Brain pericyte (primary cell): ENCODE data around the gene RTL1.

Experiments used
- DNase-seq: peaks from one replicate; pipeline ENCODE4 v3.0.0-alpha.2; 2012; ENCODE audit warnings: low read depth, low spot score

RTL1 gene

DNA sequence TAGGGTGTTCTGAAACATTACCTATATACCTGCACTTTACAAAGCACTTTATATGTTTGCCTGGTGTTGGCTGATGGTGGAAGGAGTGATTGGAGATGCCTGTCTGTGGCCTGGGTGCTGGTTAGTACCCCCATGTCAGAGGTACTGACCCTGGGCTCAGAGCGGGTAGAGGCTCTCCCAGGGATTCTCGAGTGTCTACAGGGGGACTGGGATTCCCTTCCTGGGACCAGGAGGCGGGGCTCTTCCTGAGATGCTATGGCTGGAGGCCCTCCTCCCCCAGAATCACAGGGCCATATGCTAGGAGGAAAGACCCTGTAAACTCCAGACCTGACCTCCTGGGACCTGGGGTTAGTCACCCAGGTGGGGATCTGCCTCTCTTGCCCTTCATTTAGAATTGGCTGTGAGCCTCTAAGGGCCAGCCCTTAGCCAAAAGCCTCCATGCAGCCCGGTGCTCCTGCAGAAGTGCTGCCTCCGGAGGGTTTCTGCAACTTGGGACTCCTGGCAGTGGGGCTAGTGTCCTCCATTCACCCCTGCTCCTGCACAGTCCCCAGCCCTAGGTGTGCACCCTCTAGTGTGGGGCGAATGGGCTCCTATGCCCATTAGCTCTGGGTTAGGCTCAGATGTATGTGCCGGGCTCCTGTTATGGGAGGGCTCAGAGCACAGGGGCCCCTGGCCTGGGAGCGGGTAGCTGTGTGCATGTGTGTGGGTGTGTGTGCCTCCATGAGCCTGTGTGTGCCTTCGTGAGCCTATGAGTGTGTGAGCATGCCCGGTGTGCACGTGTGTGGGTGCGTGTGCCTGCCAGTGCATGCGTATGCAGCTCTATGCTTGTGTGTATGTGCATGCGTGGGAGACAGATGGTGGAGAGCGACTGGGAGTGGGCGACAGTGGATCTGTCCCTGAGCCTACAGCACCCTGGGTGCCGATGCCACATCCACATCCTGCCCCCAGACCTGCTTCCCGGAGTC lies 36.6 kb downstream of the RTL1 start:
- DNase-seq, result no peak

DNA sequence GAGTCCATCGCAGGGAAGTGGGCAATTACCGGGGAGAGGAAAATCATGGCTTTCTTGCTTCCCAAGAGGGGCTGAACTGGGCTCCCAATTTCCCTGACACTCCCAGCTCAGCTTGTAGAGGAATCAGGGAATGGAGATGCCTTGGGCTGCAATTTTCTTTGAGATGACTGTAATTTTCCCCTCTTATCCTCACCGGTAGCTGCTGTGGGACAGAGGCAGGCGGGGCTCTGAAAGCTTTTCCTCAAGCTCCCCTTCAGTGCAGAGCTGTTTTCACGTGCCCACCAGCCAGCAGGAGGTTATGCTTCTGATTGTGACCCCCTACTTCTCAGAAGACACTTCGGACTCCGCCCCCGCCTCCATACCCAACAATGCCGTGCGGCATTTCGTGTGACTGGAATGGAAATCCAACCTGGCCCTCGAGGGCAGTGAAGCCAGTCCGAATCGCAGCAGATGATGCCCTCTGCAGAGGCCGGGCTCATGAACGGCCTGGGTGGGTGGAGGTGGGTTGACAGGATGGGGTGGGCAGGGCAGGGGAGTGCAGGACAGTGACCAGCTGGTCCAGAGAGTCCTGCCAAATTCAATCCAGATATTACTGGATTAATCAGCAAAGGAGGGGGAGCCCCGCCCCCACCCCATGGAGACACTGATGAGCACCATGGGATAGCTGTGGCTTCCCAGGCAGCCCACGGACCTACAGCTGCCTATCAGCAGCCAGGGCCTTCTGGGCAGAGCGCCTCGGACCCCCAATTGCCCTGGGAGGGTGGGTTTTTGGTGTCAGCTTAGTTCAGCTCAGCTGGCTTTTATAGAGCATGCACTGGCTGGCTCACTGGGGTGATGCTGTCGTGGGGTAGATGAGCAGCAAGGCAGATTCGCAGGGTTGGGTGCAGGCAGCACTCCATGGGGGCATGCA lies 37.6 kb downstream of the RTL1 start:
- no peak for DNase-seq

DNA sequence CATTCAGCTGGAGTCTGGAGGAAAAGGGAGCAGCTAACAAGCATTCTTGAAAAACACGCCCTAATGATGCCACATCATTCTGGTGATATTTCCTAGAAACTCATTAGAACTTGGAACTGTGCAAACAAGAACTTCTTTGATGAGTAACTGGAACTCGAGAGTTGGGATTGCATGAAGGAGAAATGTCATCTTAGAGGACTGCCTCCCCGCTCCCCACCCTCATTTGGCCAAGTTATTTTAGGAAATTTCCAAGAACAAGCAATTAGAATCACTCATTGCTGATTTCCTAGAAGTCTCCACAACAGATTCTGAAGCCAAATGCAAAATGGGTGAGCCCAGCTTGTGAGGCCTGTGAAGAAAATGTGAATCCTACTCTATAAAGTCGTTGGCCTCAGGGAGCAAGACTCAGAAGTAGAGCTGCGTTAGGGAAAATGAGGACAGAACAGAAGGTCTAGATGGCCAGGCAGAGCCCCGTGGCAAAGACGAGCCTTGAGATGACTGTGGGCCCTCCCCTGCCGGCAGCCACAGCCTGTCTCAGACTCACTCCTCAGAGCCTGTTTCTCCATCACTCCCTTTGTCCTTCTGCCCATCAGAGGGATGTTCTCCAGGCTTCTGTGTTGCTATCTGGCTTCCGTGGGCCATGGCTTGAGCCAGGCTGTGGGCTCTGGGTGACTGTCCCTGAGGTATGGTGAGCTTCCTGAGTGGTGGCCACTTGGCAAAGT lies 38.4 kb downstream of the RTL1 start:
- DNase-seq, result no peak

DNA sequence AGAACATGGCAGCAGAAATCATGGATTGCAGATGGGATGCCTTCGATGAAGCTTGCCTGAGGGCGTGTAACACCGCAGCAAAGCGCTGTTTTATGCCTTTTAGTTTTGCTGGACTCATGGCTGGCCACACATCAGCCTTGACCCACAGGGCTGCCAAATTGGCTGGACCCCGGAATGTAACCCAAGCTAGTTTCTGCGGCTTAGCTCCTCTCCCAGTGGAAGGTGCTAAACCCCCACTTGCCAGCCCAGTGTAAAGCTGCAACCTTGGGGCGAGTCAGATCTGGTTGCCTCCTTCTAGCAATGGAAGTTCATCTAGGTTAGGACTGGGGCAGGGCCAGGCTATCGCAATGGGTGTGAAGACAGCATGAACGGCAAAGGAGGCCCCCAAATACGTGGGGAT lies 39.3 kb downstream of the RTL1 start:
- no peak for DNase-seq

DNA sequence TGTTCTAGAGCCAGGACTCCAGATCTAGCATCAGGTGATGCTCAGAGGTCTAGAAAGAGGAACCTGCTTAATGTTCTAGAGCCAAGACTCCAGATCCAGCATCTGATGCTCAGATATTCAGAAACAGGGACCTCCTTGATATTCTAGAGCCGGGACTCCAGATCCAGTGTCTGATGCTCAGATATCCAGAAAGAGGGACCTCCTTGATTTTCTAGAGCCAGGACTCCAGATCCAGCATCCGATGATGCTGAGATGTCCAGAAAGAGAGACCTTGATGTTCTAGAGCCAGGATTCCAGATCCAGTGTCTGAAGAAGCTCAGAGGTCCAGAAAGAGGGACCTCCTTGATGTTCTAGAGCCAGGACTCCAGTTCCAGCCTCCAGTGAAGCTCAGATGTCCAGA lies 40.7 kb downstream of the RTL1 start:
- DNase-seq, result no peak

DNA sequence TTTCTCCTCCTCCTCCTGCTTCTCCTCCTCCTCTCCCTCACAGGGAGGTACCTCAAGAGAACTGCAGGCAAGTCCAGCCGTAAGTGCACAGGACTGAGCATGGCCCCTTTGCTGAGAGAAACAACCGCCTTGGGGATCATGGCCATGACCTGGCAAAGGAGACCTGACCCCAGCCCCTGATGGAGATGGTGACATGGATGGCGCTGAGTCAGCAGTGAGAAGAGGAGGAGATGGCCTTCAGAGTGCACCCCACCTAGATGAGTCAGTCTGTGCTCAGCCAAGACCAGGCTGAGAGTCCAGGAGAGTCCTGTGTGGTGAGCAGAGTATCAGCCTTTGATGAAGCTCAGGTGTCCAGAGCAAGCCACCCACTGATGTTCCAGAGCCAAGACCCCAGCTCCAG lies 41.2 kb downstream of the RTL1 start:
- DNase-seq, result no peak

DNA sequence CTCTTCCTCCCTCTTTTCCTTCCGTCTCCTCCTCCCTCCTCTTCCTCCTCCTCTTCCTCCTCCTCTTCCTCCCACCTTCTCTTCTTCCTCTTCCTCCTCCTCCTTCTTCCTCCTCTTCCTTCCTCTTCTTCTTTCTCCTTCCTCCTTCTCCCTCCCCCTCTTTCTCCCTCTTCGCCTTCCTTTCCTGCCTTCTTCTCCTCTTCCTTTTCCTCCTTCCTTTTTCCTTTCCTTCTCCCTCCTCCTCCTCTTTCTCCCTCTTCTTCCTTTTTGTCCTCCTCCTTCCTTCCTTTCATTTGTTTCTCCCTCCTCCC lies 41.6 kb downstream of the RTL1 start:
- no peak for DNase-seq

DNA sequence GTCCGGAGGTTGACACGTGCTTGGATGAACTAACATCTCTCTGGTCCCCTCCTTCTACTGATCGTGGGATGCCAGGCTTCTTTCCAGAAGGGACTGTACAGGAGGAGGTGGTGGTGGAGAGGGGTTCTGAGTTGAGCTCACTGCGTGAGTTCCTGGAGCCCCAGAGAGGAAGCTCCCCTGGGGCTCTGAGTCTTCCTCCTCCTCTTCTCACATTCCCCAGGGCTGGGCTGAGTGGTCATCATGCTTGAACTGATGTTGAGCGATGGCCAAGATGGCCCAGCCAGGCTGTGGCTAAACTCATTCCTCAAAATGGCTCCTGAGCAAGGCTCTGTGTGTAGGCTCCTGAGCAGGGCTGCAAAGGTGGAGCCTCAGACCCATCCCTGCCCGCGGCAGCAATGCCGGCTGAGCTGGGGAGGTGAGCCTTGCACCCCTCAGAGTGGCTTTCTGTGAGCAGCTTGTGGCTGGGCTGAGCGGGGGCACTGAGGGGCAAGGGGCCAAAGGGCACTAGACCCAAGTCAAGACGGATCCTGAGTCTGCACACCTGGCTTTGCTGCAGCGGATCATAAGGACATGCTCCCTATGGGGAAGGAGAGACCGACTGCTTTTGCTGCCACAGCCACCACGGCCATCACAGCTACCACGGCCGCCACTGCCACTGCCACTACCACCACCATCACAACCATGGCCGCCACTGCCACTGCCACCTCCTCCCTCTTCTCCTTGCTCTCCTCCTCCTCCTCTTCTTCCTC lies 42.2 kb downstream of the RTL1 start:
- no peak for DNase-seq

DNA sequence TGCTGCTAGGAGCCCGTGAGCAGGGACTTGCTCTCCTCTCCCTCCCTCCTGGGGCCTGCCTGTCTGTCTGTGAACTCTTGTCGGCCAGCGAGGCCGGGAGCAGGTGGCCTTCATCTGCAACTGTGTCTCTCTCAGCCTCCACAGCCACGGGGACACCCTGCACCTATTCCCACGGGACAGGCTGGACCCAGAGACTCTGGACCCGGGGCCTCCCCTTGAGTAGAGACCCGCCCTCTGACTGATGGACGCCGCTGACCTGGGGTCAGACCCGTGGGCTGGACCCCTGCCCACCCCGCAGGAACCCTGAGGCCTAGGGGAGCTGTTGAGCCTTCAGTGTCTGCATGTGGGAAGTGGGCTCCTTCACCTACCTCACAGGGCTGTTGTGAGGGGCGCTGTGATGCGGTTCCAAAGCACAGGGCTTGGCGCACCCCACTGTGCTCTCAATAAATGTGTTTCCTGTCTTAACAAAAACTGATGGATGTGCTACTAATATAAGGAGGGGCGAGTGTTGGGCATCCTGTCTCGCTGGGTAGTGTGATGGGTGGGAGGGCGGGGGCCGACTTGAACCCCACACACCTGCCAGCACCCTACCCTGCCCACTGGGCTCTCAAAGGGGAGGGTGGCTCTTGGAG lies 42.9 kb downstream of the RTL1 start:
- DNase-seq, result no peak

DNA sequence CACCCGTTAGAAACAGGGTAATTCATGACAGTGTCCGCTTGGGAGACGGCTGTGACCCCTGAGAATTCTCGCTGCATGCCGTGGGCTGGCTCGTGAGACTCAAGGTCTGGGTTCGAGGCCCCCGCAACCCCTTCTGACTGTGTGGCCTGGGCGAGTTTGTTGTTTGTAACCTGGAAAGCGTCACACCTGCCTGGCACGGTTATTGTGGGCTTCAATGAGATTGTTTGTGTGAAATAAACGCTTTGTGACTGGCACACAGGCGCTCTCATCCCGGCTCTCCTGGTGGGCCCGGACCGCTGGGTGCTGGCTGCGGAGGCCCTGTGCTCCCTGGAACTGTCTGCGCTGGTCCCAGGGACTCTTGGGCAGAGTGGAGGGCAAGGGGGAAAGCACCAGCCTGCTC lies 43.7 kb downstream of the RTL1 start:
- no peak for DNase-seq

DNA sequence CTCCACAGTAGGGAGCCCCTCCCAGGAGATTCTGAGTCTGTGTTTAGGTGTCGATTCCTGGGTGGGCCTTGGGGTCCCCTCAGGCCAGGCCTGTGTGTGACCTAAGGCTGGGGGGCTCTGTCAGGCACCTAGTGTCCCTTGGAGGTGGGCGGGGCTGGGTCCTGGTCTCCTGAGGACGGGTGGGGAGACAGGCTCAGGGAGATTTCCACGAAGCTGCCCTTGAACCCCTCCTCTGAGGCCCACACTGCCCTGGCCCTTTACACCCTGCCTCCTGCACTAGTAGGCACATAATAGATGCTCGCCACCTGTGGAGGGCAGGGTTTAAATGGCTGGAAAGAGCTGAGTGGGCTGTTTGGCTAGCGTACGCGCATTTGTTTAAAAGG lies 44.7 kb downstream of the RTL1 start:
- no peak for DNase-seq

DNA sequence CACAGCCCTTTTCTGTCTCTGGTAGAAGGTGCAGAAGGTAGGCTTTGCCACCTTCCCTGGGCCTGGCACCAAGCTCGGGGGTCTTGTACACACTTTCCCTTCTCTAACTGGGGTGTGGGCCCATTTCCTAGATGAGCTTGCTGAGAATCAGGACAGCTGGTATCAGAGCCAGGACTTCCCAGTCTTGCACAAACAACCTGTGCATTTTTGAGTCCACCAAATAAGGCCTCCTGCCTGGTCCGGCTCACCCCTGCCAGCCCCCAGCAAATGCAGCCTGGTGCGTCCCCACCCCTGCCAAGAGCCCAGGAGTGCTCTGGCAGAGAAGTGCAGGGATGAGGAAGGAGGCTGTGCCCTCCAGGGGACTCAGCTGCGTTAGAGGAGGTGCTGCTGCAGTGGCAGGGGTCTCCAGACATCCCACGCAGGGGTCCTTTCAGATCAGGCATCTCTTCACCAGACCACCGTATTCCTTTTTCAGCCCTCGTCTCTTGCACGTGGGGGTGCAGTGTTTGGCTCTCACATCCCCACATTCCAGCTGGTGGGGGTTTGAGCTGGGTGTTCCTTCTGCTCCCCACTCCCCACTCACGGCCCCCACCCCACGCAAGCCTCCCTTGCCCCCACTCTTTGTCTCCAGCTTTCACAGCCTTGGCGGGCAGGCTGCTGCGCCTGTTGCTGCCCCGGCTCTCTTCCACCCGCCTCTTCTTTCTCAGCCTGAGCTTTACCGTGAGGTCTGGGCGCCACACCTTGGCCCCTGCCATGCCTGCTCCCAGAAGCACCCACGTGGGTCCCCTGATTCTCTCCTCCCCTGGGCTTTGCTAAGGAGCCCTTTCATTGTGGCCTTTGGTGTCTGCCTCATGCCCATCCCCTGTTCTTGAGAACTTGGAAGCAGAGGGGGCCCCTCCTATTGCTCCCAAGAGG lies 45.3 kb downstream of the RTL1 start:
- no peak for DNase-seq

DNA sequence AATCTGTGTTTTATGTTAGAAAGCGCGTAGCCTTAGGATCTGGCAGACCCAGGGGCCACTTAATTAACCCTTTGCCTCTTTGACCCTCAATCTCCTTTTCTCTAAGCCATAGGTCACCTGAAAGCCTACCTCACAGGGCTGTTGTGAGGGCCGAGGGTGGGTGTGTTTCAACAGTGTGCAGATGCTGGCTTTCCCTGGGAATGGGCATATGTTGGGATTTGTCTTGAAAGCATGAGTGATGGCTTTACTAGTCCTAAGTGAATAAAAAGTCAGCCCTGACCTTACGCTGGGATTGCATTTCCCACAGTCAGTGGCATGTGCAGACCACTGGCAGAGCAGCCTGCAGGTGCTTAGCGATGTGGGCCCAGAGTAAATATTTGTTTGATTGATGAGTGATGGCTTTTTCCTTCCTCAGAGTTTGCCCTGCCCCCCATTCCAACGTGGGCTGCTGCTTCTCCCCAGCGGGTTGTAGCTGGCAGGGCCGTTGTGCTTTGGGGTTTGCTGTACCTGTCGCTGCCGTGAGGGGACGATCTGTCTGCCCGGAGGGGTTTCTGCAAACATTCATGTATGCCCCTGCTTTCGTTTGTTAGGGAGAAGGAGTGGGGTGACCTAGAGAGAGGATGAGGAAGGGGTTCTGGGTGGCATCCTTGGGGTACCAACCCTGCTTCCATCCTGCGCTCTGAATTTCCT lies 46.1 kb downstream of the RTL1 start:
- DNase-seq, result no peak

DNA sequence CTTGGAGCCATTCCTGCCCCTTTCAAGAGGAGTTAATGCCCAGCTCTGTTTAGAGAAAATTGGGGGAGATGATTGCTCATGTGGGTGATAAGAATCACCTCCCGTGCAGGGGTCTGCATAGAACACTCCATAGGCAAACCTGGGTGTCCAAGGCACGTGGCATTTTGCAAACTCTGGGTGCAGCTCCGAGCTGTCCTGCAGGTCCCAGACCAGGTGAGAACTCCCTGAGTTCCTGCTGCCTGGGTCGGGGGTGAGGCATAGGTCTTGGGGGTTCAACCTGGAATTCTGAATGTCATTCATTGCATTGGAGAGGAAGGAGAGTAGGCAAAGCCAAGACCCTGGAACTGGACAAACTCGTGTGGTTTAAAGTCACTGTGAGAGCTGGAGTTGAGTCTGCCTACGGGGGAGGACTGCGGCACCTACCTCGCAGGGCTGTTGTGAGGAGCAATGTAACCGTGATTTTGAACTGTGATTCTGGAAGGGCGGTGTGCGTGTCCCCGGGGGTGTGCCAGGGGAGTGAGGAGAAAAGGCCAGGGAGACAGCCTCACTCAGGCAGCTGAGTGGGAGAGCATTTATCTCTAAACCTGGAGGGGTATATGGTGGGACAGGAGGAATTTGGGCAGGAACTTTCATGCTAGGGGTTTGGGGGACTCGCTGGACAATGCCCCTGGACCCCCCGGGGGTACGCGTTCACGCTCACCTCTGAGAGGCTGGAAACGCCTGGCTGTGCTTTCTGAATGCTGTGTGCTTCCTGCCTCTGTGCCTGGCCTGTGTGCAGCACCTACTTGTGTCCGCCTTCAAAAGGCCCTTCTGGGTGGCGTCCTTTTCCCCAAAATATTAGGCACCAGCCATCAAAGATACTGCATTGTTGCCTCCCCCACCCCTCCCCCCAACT lies 47.2 kb downstream of the RTL1 start:
- no peak for DNase-seq

DNA sequence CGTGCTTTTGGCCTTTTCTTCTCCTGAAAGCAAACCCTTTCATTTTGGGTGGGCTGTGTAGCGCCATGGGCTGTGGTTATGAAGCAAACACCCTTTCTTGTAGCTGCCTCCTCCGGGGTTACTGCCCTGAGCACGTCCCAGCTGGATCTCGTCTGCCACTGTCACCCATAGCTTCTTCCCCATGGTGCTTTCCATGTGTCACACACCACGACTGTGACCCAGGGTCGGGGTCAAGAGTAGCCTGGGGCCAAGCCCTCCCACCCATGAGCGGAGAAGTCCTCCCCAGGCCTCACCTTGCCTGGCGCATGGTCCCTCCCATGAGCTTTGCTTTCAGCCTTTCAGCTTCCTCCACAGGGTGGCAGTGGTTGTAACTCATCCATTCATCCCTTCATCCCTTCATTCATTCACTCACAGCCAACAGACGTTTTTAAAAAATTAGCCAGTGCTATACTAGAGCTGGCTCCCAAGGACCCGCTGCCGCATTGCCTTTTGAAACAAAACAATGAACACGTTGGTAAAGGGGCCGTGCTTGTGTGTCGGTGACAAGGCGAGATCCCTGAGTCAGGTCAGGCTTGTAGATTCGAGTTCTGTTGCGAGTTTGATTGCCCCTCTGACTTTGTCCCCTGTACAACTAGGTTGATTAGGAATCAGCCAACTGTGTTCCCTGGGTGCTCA lies 48.1 kb downstream of the RTL1 start:
- no peak for DNase-seq

DNA sequence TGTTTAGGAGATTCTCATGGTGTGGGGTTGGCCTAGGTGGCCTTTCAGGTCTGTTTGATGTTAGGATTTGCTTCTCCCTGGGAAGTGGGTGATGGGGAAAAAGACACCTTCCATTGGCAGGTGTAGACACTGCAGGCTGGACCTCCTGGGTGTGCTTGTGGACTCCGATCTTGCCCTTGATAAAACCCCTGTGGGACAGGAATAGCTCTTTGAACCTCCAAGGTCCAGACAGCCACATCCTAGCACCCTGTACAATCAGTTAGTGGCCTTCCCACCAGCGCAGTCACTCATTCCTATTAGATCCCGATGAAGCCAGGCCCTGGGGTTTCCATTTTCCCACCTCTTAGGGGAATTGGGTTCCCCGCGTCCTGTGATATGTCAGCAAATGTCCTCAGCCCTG lies 49.1 kb downstream of the RTL1 start:
- DNase-seq, result no peak

DNA sequence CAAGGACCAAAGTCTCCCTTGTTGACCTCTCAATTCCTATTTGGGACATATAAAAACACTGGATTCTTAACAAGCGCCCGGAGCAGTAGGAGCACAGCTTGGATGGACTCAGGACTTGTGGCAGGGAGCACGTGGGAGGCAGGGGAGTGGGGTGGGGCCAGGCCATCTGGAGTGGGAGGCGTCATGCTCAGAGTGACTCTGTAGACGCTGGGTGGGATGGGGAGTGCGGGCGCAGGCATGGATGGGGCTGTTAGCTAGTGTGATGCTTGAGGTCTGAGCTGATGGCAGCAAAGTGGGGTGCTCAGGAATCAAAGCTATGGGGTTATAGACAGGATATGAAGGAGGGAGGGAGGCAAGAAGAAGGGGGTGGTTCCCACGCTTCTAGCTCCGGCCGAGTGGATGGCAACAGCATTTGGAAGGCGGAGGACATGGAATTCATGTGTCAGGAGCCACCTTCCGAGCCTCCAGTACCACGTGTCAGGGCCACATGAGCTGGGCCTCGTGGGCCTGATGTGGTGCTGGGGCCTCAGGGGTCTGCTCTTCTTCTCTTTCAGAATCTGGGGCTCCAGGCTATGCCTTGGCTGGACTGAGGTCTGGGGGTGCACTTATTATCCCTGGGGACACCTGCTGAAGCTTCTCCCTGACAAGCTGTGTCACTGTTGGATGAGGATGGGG lies 51.4 kb downstream of the RTL1 start:
- DNase-seq, result no peak
